Smooth muscle cell (in vitro differentiated cells): ENCODE results near the gene KRTAP22-2. TPM values are rescaled to one million over a fixed set of nuclear protein-coding genes. Genes with fewer than 3 reads are reported as not detected.

Source experiments
- DNase-seq: peaks from one replicate; lab custom pipeline; 2025; ENCODE audit not compliant: unreplicated experiment; lab: John Stamatoyannopoulos, UW
- H2AFZ ChIP-seq: fragments of 200-600 bp; sonication (generic); 2 replicates; pipeline ENCODE4 v1.6.0; 2016; ENCODE audit warnings: antibody characterized with exemption, low read depth, mild to moderate bottlenecking
- H3F3A ChIP-seq: fragments of 200-600 bp; sonication (generic); 2 replicates; pipeline ENCODE4 v1.6.0; 2017; ENCODE audit warnings: antibody characterized with exemption, low read depth
- H3K27ac ChIP-seq: fragments of 200-600 bp; sonication (generic); 2 replicates; pipeline ENCODE4 v1.5.1; 2016; ENCODE audit warnings: low read depth, mild to moderate bottlenecking
- H3K27me3 ChIP-seq: fragments of 200-600 bp; sonication (generic); 2 replicates; pipeline ENCODE4 v1.6.1; 2016; ENCODE audit warnings: low read depth, mild to moderate bottlenecking
- H3K36me3 ChIP-seq: fragments of 200-600 bp; sonication (generic); 2 replicates; pipeline ENCODE4 v1.5.1; 2016; ENCODE audit warnings: low read depth
- H3K4me1 ChIP-seq: fragments of 200-600 bp; sonication (generic); 2 replicates; pipeline ENCODE4 v1.5.1; 2016; ENCODE audit warnings: low read depth
- H3K4me2 ChIP-seq: fragments of 200-600 bp; sonication (generic); 2 replicates; pipeline ENCODE4 v1.6.0; 2016; ENCODE audit warnings: mild to moderate bottlenecking
- H3K4me3 ChIP-seq: fragments of 200-600 bp; sonication (generic); 2 replicates; pipeline ENCODE4 v1.5.1; 2016; ENCODE audit warnings: mild to moderate bottlenecking
- H3K79me2 ChIP-seq: fragments of 200-600 bp; sonication (generic); 2 replicates; pipeline ENCODE4 v1.6.0; 2016; ENCODE audit warnings: low read depth, mild to moderate bottlenecking
- H3K9ac ChIP-seq: fragments of 200-600 bp; sonication (generic); 2 replicates; pipeline ENCODE4 v1.6.0; 2016; ENCODE audit warnings: low read depth
- H3K9me3 ChIP-seq: fragments of 200-600 bp; sonication (generic); replicated peaks from 2 replicates; pipeline ENCODE4 v1.5.1; 2016; ENCODE audit warnings: low read depth
- H4K20me1 ChIP-seq: fragments of 200-600 bp; sonication (generic); 2 replicates; pipeline ENCODE4 v1.6.0; 2016; ENCODE audit warnings: low read depth
- WGBS: methylation state at CpG from one replicate; pipeline ENCODE4 v1.1.7; 2016; ENCODE audit warnings: low lambda C conversion rate; 5-methylcytosine and 5-hydroxymethylcytosine counted together
- polyA plus RNA-seq: library from polyadenylated mRNA; unstranded; fragments of >200 nt; fragmentation: Nextera tagmentation; extraction: Ambion mirVana; gene quantifications from 2 replicates; pipeline ENCODE4 v1.2.1, GENCODE V29; 2016
- small RNA-seq: library from RNA; depleted of rRNA; stranded (forward); fragments of <200 nt; gene quantifications from one replicate; pipeline ENCODE3, GENCODE V24; 2014
- total RNA-seq: library from RNA; depleted of rRNA; stranded (reverse); fragments of >200 nt; gene quantifications from 2 replicates; pipeline ENCODE4 v1.2.3, GENCODE V29; 2014
- TF ChIP-seq, protein P1 (sequence below): fragments of 200-600 bp; sonication (generic); IDR thresholded peaks from 2 replicates; pipeline ENCODE4 v1.5.1; 2017; ENCODE audit warnings: borderline replicate concordance, mild to moderate bottlenecking, antibody characterized with exemption; ENCODE audit not compliant: insufficient read depth, poor library complexity, severe bottlenecking

Gene KRTAP22-2
- total and polyA plus RNA-seq, 2 experiments from 2014 or later, result not detected

DNA sequence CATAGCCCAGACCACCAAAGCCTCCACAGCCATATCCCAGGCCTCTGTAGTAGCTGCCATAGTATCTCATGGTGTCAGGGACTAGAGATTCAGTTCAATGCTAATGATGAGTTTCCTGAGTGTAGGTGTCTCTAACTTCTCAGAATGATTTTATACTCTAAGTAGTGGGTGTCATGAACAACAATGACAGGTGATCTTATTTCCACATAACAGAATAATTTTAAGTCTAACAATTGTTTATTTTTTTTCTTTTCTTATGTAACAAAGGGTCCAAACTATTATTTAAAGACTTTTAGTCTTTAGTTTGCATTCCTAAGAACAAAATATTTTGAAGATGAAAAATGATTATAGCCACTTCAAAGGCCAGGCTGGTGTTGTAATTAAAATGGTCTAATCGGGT, 48.4 kb downstream of the KRTAP22-2 start, which contains the start of gene KRTAP19-6:
Gene KRTAP19-6 (minus strand): TSS at position 101 of the 400 bp plus-strand sequence. CDS start 31 bp downstream, at position 70.
- Histone ChIP-seq H3K9ac (no peak within 1 kb of the TSS), H2AFZ (no peak within 1 kb of the TSS), H3K27ac (no peak within 1 kb of the TSS), H3F3A (no peaks in the 10 kb centered on the region), H3K4me1 (no peaks in the 10 kb centered on the region), H3K36me3 (no peaks in the 10 kb centered on the region), H3K4me2 (no peak within 1 kb of the TSS), H3K27me3 (no peaks in the 10 kb centered on the region), H3K79me2 (no peaks in the 10 kb centered on the region), H3K4me3 (no peak within 1 kb of the TSS), H4K20me1 (no peaks in the 10 kb centered on the region), H3K9me3 (no peaks in the 10 kb centered on the region)
- TF ChIP-seq, protein P1, sequence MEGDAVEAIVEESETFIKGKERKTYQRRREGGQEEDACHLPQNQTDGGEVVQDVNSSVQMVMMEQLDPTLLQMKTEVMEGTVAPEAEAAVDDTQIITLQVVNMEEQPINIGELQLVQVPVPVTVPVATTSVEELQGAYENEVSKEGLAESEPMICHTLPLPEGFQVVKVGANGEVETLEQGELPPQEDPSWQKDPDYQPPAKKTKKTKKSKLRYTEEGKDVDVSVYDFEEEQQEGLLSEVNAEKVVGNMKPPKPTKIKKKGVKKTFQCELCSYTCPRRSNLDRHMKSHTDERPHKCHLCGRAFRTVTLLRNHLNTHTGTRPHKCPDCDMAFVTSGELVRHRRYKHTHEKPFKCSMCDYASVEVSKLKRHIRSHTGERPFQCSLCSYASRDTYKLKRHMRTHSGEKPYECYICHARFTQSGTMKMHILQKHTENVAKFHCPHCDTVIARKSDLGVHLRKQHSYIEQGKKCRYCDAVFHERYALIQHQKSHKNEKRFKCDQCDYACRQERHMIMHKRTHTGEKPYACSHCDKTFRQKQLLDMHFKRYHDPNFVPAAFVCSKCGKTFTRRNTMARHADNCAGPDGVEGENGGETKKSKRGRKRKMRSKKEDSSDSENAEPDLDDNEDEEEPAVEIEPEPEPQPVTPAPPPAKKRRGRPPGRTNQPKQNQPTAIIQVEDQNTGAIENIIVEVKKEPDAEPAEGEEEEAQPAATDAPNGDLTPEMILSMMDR, result no peak
- DNase-seq, result no peak
- 84% methylated on average over 1 of the region's 1 CpG for WGBS

Small RNA genes lying within 50 kb of the gene (small RNA-seq; reads per million reads assigned to genes)
- gene KRTAP20-1 (not detected), gene KRTAP20-4 (not detected), gene KRTAP22-1 (not detected), gene KRTAP22-2 (not detected)

Other genes starting within 250 kb of the KRTAP22-2 start
- gene KRTAP23-1, start 241.8 kb downstream of the KRTAP22-2 start, total RNA-seq, result not detected in 2 replicates
- not detected in 2 replicates for gene KRTAP23-1, start 241.8 kb downstream of the KRTAP22-2 start, polyA plus RNA-seq
- gene KRTAP13-2, start 218.1 kb downstream of the KRTAP22-2 start, total RNA-seq, result not detected in 2 replicates
- gene KRTAP13-2, start 218.1 kb downstream of the KRTAP22-2 start, polyA plus RNA-seq, result not detected in 2 replicates
- not detected in 2 replicates for gene KRTAP13-1, start 194.4 kb downstream of the KRTAP22-2 start, total RNA-seq
- gene KRTAP13-1, start 194.4 kb downstream of the KRTAP22-2 start, polyA plus RNA-seq, result not detected in 2 replicates
- gene KRTAP13-3, start 164.5 kb downstream of the KRTAP22-2 start, total RNA-seq, result not detected in 2 replicates
- not detected in 2 replicates for gene KRTAP13-3, start 164.5 kb downstream of the KRTAP22-2 start, polyA plus RNA-seq
- not detected in 2 replicates for gene KRTAP13-4, start 160.2 kb downstream of the KRTAP22-2 start, total RNA-seq
- gene KRTAP13-4, start 160.2 kb downstream of the KRTAP22-2 start, polyA plus RNA-seq, result not detected in 2 replicates
- not detected in 2 replicates for gene KRTAP15-1, start 150.1 kb downstream of the KRTAP22-2 start, total RNA-seq
- gene KRTAP15-1, start 150.1 kb downstream of the KRTAP22-2 start, polyA plus RNA-seq, result not detected in 2 replicates
- 0.72 TPM in 1 of 2 replicates, not detected in the other for gene KRTAP19-1, start 110.0 kb downstream of the KRTAP22-2 start, total RNA-seq
- gene KRTAP19-1, start 110.0 kb downstream of the KRTAP22-2 start, polyA plus RNA-seq, result 1.9 TPM in 1 of 2 replicates, not detected in the other
- not detected in 2 replicates for gene KRTAP19-2, start 103.0 kb downstream of the KRTAP22-2 start, total RNA-seq
- not detected in 2 replicates for gene KRTAP19-2, start 103.0 kb downstream of the KRTAP22-2 start, polyA plus RNA-seq
- gene KRTAP19-3, start 98.4 kb downstream of the KRTAP22-2 start, total RNA-seq, result not detected in 2 replicates
- not detected in 2 replicates for gene KRTAP19-3, start 98.4 kb downstream of the KRTAP22-2 start, polyA plus RNA-seq
- not detected in 2 replicates for gene KRTAP19-4, start 93.2 kb downstream of the KRTAP22-2 start, total RNA-seq
- gene KRTAP19-4, start 93.2 kb downstream of the KRTAP22-2 start, polyA plus RNA-seq, result not detected in 2 replicates
- not detected in 2 replicates for gene KRTAP19-5, start 88.3 kb downstream of the KRTAP22-2 start, total RNA-seq
- gene KRTAP19-5, start 88.3 kb downstream of the KRTAP22-2 start, polyA plus RNA-seq, result not detected in 2 replicates
- gene KRTAP19-6, start 48.5 kb downstream of the KRTAP22-2 start, total RNA-seq, result not detected in 2 replicates
- not detected in 2 replicates for gene KRTAP19-6, start 48.5 kb downstream of the KRTAP22-2 start, polyA plus RNA-seq
- not detected in 2 replicates for gene KRTAP19-7, start 29.1 kb downstream of the KRTAP22-2 start, total RNA-seq
- not detected in 2 replicates for gene KRTAP19-7, start 29.1 kb downstream of the KRTAP22-2 start, polyA plus RNA-seq
- gene KRTAP6-3, start 2.0 kb upstream of the KRTAP22-2 start, total RNA-seq, result not detected in 2 replicates
- not detected in 2 replicates for gene KRTAP6-3, start 2.0 kb upstream of the KRTAP22-2 start, polyA plus RNA-seq
- not detected in 2 replicates for gene KRTAP6-2, start 8.5 kb upstream of the KRTAP22-2 start, total RNA-seq
- gene KRTAP6-2, start 8.5 kb upstream of the KRTAP22-2 start, polyA plus RNA-seq, result not detected in 2 replicates
- not detected in 2 replicates for gene KRTAP22-1, start 10.7 kb upstream of the KRTAP22-2 start, total RNA-seq
- not detected in 2 replicates for gene KRTAP22-1, start 10.7 kb upstream of the KRTAP22-2 start, polyA plus RNA-seq
- not detected in 2 replicates for gene KRTAP6-1, start 23.5 kb upstream of the KRTAP22-2 start, total RNA-seq
- gene KRTAP6-1, start 23.5 kb upstream of the KRTAP22-2 start, polyA plus RNA-seq, result not detected in 2 replicates
- not detected in 2 replicates for gene KRTAP20-1, start 26.0 kb upstream of the KRTAP22-2 start, total RNA-seq
- gene KRTAP20-1, start 26.0 kb upstream of the KRTAP22-2 start, polyA plus RNA-seq, result not detected in 2 replicates
- not detected in 2 replicates for gene KRTAP20-4, start 30.2 kb upstream of the KRTAP22-2 start, total RNA-seq
- not detected in 2 replicates for gene KRTAP20-4, start 30.2 kb upstream of the KRTAP22-2 start, polyA plus RNA-seq
- gene KRTAP20-2, start 44.8 kb upstream of the KRTAP22-2 start, total RNA-seq, result not detected in 2 replicates
- gene KRTAP20-2, start 44.8 kb upstream of the KRTAP22-2 start, polyA plus RNA-seq, result not detected in 2 replicates
- gene KRTAP20-3, start 52.5 kb upstream of the KRTAP22-2 start, total RNA-seq, result not detected in 2 replicates
- gene KRTAP20-3, start 52.5 kb upstream of the KRTAP22-2 start, polyA plus RNA-seq, result not detected in 2 replicates
- not detected in 2 replicates for gene KRTAP21-3, start 128.4 kb upstream of the KRTAP22-2 start, total RNA-seq
- gene KRTAP21-3, start 128.4 kb upstream of the KRTAP22-2 start, polyA plus RNA-seq, result not detected in 2 replicates
- gene KRTAP21-2, start 156.9 kb upstream of the KRTAP22-2 start, total RNA-seq, result not detected in 2 replicates
- not detected in 2 replicates for gene KRTAP21-2, start 156.9 kb upstream of the KRTAP22-2 start, polyA plus RNA-seq
- not detected in 2 replicates for gene KRTAP21-1, start 165.0 kb upstream of the KRTAP22-2 start, total RNA-seq
- not detected in 2 replicates for gene KRTAP21-1, start 165.0 kb upstream of the KRTAP22-2 start, polyA plus RNA-seq
- gene KRTAP8-1, start 222.9 kb upstream of the KRTAP22-2 start, total RNA-seq, result not detected in 2 replicates
- not detected in 2 replicates for gene KRTAP8-1, start 222.9 kb upstream of the KRTAP22-2 start, polyA plus RNA-seq
- 0.94 TPM in 1 of 2 replicates, not detected in the other for gene KRTAP7-1, start 239.4 kb upstream of the KRTAP22-2 start, total RNA-seq
- gene KRTAP7-1, start 239.4 kb upstream of the KRTAP22-2 start, polyA plus RNA-seq, result 0.62 TPM in 1 of 2 replicates, not detected in the other